Right lobe of liver (tissue), 4 donors: Measurements from ENCODE around the gene CDC42BPA.

Experiments used
- CTCF ChIP-seq, 4 donors: fragments of 200-600 bp in 3 of 4; fragments of 450-650 bp in 1 of 4; IDR thresholded peaks; one replicate each; pipeline versions ENCODE4 v1.5.1 to v1.8.0; 2016 to 2022; ENCODE audit warnings: antibody characterized with exemption in 4 of 4, mild to moderate bottlenecking in 2 of 4
- POLR2A ChIP-seq: fragments of 450-650 bp; IDR thresholded peaks from one replicate; pipeline ENCODE4 v1.6.1; 2017; ENCODE audit warnings: antibody characterized with exemption, mild to moderate bottlenecking
- donor health status: DM: no; HTN: no; CAD: no.
- donor health status: DM: no; HTN: no; CAD: no.
- donor health status: DM: no; HTN: yes; CAD: no.

DNA sequence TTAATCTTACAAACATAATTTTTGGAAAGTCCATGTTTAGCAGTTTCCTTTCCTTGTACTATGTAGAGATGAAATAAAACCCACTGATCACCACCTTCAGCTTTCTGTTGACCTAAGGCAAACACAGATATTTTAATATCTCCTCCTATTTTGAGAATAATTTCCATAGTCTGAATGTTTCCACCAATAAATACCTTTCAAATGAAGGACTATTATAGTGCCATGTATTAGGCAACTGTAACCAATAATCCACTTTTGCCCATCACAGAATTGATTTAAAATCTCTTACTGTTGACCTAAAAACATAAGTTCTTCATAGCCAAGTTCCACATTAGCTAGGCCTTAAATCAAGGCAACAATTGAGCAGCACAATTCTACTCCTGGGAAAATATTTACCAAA, 1.8 kb downstream of the CDC42BPA start:
- TF ChIP-seq POLR2A (no peak), CTCF (IDR thresholded peaks at IDR 0.05) (no peak)
